ENCODE measurements around the gene FAM111B.
"Not testable (repeated sequence)": the region's sequence is repeated elsewhere in the genome, so short reads cannot be mapped to it uniquely, and the experiment has no call there.

FAM111B gene

DNA sequence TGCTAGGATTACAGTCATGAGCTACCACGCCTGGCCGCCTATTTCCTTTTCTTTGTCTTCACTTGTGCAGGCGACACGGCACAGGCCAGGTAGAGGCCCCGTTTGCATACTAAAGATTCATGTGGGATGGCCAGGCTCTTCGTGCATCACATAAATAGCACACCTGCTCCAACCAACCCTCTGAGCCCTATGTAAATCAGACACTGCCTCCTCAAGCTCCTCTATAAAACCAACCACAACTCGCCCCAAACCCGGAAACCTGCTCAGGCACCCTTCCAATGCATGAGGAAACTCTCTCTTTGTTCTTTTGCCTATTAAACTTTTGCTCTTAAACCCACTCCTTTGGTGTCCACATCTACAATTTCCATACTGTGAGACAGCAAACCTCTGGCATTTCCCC is 9.1 kb upstream of the FAM111B start:
- not testable (repeated sequence) for DNase-seq (ENCODE audit: low spot score)

DNA sequence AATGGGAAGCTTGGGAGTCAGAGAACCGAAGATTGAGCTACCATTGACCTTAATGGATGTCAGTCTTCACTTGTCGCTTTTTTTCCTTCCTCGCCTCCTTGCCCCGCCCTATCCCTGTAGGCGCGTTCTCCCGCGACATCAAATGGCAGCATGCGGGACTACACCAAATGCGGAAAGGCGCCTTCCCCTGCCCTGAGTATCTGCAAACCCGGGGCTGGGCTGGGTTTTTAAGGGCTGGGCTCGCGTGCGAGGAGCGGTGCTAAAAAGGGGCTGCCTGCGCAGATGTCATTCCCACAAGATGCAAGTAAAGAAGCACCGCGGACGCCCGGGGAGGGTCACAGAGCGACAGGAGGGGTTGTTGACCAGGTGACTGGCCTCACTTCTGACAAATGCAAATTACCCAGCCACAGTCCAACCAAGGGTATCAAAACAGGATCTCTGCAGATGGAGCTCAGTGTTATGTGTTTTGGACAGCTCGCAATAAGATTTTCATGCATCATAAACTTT is 4.7 kb upstream of the FAM111B start:
- DNase-seq (ENCODE audit: low spot score): peak; percentile 72

DNA sequence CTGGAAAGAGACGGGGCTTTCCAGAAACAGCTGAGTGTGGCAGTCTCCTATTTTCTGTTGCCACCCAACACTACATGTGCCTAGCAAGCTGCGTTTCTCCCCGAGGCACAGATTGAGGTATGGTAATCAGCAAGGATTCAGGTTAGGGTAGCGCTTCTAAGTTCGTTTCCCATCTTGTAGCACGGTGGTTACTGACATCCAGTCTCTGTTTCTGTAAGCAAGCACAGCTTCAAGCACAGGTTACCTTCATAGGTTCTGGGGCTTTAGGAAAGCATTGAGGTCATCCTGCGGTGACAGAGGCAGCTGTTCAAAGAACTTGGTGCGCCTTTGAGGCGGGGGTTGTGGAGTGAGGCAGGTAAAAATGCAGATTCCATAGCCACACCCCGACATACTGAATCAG is 684 bp downstream of the FAM111B start:
- DNase-seq (ENCODE audit: low spot score): not testable (repeated sequence)

DNA sequence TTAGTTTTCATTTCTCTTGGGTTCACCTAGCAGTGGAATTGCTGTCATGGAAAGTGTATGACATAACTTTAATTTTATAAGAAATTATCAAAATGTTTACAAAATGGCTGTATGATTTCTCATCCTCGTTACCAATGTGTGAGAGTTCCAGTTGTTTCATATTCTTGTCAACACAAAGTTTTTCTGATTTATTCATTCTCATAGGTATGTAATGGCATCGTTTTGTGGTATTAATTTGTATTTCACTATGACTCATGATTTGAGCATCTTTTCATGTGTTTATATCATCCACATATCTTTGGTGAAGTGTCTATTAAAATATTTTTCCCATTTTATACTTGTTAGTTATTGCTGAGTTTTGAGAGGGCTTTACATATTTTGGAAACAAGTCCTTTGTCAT is 5.5 kb downstream of the FAM111B start:
- DNase-seq (ENCODE audit: low spot score): no peak

DNA sequence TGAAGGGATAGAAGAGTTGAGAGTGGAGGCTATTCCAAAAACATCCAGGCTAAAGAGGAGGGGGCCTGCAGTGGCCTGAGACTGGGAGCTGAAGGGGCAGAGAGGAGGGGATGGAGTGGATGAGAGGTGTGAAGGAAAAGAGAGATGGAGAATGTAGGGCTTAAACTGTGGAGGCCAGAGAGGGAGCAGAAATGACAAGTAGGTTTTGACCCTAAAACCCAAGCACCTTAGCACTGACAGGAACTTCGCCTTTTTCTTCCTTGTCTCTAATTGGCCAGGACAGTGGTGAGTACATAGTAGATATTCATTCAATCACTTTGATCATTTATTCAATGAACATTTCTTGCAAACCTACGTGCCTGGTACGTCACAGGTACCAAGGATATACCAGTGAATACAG is 7.3 kb downstream of the FAM111B start:
- DNase-seq (ENCODE audit: low spot score): no peak

DNA sequence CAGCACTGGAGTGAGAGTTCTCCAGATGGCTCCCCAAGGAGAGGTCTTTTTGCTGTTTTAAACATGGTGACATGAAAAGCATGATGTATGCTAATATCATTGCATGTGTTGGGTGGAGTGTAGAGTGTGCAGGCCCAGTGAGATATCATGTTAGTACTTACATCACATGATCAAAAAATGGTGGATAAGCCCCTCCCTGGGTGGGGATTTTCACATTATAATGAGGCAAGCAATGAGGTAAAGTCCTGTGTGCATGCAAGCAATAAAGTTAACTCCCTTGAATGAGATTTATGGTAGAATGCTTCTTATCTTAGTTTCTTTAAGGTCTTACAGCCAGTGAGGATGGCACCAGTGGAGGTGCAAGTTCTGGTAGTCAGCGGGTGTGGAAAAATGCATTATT is 8.5 kb downstream of the FAM111B start:
- DNase-seq (ENCODE audit: low spot score): no peak

DNA sequence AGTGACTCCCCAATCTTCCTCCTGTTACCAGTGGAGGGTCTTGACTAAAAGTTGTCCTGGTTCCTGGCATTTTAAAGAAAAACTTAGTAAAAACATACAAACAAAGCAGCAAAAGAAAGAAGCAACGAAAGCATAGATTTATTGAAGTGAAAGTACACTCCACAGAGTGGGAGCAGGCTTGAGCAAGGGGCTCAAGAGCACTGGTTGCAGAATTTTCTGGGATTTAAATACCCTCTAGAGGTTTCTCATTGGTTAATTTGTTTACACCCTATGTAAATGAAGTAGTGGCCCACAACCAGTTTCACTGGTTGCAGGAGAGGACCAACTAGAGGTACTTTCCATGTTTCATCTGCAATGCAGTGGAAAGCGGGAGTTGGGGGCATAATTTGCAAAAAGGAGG is 10.7 kb downstream of the FAM111B start:
- no peak for DNase-seq (ENCODE audit: low spot score)

DNA sequence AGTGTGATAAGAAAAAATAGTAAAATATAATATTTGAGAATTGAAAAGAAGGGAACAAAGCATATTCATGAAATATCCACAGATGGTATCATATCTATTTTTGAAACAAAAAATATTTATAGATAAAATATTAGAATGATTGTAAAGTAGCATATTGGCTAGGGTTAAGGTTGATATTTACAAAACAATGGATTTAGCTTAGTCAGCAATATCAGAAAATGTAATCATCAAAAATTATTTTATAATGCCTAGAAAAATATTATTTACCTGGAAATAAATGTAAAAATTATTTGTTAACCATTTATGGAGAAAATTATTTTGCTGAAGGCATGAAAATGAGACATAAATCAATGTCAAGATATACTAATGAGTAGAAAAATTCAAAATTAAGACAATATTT is 12.8 kb downstream of the FAM111B start:
- DNase-seq (ENCODE audit: low spot score): no peak

DNA sequence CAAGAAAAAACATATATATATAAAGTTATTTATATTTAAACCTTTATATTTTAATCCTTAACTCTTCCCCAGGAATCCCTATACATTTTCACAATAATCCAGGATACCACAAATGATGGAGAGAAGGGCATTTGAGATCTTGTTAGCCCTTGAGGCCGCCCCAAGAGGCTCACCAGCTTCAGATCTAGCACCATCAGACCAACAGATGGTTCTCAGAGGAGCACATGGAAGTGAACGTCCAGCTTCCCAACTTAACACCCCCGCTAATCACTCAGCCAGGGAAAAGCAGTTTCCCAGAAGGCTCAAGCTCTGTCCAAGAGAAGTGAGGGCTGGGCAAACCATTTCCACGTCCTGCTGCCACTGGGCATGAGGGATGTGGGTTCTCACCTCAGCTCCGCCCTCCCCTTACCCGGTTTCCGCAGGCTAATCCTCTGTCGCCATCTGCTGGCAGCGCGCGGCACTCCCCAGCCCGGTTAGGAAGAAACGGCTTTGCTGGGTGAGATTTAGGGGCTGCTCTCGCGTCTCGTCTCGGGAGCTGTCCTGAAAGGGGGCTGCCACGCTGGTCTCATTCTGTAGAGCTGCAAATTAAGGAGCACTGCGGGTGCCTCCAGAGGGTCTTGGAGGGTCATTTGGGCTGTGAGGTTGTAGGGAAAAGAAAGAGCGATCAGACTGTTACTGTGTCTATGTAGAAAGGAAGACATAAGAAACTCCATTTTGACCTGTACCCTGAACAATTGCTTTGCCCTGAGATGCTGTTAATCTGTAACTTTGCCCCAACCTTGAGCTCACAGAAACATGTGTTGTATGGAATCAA is 28.8 kb downstream of the FAM111B start:
- DNase-seq (ENCODE audit: low spot score): peak; percentile 91

DNA sequence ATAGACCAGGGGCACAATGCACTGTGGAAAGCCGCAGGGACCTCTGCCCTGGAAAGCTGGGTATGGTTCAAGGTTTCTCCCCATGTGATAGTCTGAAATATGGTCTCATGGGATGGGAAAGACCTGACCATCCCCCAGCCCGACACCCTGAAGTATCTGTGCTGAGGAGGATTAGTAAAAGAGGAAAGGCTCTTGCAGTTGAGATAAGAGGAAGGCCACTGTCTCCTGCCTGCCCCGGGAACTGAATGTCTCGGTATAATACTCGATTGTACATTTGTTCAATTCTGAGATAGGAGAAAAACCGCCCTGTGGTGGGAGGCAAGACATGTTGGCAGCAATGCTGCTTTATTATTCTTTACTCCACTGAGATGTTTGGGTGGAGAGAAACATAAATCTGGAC is 29.5 kb downstream of the FAM111B start:
- not testable (repeated sequence) for DNase-seq (ENCODE audit: low spot score)

DNA sequence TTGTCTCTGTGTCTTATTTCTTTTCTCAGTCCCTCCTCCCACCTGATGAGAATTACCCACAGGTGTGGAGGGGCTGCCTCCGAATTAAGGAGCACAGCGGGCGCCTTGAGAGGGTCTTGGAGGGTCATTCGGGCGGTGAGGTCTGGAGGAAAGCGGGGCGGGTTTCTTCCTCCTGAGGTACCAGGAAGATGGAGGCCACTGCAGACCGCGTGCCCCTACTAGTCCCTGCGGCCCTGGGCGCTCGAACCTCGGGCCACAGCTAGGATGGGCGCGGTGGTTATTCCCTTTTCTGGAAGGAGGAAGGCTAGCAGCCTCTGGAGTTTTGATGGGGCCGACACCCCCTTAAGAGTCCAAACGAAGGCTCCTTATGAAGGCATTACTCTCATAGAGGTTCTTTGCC is 30.2 kb downstream of the FAM111B start:
- DNase-seq (ENCODE audit: low spot score): no peak

DNA sequence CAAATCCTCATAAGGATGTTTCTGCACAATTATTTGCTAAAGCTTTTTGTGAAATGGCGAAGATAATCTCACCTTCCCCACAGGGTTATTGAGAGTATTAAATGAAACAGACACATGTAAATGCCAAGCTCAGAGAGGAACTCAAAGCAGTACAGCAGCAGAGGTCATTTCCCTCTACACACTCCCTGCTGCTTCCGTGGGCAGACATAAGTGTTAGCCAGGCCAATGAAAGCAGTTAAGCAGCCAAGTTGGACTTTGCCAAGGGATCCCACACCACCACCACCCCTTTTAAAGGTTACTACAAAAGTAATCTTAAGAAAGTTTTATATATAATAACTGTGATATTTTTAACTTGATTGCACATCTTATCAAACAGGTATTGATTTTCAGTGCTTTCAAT is 31.6 kb downstream of the FAM111B start:
- no peak for DNase-seq (ENCODE audit: low spot score)

DNA sequence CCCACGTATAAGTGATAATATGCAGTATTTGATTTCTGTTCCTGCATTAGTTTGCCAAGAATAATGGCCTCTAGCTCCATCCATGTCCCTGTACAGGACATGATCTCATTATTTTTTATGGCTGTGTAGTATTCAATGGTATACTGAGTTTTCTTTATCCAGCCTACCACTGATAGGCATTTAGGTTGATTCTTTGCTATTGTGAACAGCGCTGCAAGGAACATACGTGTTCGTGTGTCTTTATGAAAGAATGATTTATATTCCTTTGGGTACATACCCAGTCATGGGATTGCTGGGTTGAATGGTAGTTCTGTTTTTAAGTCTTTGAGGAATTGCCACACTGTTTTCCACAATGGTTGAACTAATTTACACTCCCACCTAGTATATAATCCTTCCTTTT is 34.2 kb downstream of the FAM111B start:
- no peak for DNase-seq (ENCODE audit: low spot score)

DNA sequence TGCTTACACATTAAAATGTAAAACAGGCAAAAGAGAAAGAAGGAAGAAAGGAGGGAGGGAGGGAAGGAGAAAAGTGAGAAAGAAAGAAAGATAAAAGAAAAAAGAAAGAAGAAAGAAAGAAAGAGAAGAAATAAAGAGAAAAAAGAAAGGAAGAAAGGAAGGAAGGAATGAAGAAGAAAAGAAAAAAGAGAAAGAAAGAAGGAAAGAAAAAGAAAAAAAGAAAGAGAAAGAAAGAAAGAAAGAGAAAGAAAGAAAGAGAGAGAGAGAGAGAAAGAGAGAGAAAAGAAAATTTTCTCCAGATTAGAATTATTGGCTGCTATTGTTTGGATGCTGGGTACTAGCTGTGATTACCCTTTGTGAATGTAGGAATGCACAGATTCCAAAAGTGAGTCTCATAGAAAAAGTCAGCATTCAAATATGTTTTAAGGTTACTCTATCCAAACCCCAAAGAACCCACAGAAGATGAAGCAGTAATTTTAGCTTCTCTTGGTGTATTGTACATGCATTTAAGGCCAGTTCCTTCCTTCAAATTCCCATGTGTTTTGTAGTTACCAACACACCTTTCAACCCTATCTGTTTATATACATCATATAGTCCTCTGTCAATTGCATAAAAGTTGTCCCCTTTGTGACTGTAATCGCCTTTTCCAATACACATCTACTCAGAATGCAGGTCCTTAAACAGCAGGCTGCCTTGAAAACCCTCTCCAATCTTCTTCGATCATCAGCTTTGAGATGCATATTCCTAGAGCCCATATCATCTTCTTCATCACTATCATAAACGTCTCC is 34.8 kb downstream of the FAM111B start:
- DNase-seq (ENCODE audit: low spot score): peak; percentile 62

DNA sequence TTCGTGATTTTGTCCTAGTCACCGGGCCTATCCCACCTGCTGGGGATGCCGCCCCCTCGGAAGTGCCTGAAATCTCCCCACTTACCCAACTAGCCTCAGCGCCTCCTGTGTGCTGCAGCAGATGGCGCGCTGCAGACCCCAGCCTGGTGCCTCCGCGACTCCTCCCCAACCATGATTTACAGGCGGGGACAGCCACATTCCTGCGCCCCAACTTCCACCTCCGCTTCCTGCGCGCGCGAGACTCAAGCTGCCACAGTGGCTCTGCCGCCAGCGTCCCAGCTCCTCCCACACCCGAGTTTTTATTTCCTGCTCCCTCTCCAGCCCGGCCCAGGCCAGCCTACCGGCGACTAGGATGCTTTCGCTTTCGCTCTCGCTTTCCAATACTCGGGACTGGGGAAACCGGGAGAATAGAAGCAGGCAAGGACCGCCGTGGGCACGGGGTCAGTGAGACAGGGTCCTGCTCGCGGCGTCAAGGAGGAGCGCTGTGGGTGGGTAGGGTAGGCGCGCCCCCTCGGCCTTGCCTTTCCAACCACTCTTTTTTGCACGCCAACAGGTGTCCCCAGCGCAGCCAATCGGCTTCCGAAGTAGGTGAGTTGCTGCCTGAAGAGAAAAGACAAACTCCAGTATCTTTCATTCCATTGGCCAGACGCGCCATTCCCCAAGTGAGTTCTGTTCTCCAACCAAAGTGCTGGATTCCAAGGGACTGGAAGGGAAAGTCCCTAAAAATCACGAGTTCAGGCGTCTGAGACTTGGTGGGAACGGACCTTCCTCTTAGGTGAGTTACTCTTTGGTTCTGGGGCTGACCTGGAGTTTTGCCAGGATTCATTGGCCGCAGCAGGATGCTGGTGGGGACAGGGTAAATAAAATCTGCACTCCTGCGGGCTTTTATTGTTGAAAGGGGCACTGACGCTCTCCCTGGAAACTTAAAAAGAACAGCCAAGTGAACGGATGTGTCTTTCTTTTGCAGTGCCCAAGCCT is 35.8 kb downstream of the FAM111B start, which contains the start of gene FAM111A:
FAM111A (plus strand) TSS at position 327 of the 978 bp plus-strand sequence. CDS start 6,017 bp downstream, outside the sequence.
- DNase-seq (ENCODE audit: low spot score): peak; percentile 91

DNA sequence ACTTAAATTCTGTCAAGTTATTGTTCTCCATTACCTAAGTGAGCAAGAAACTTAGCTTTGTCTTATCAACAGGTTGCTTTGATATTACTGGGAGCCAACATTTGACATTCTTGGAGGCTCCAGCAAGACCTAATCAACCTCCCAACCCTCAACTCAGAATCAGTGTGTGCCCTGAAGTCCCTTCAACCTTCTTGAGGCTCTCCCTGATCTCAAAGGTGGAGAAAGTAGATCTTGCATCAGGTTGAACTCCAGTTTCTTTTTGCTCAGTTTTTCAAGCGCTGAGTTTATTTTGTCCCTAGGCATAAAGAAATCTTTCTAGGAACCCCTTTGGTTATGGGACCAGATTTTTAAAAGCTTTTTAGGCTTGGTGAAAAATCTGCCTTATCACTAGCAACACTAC is 37.1 kb downstream of the FAM111B start:
- no peak for DNase-seq (ENCODE audit: low spot score)

DNA sequence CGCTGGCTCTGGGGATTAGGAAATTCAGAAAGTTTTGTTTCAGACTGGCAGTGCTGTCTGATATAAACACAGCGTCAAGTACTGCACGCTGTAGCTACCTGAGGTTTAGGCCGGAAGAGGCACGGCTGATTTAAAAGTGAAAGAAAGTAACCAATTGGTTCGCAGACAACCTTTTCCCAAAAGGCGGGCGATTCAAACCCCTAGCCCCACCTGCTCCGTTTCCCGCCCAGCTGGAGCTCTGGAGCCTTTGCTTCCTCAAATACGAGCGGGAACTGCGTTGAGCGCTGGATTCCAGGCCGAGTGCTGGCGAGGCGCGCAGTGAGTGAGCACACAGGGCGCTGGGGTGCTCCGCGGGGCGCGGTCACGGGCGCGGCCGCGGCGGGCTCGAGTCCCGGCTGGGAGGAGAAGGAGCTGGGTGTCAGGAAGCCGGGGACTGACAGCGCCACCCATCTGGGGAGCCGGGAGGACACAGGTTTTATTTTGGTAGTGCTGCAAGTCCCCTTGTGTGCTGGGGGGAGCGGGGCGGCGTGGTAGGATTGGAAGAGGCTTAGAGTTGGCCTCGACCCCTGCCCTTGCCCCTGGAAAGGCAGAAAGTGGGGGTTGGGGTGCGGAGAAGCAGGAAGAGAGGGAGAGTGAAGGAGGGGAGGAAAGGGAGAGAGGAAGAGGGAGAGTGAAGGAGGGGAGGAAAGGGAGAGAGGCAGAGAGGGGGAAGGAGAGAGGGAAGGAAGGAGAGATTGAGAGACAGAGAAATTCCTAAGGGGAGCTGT is 37.7 kb downstream of the FAM111B start:
- peak; percentile 86 for DNase-seq (ENCODE audit: low spot score)

DNA sequence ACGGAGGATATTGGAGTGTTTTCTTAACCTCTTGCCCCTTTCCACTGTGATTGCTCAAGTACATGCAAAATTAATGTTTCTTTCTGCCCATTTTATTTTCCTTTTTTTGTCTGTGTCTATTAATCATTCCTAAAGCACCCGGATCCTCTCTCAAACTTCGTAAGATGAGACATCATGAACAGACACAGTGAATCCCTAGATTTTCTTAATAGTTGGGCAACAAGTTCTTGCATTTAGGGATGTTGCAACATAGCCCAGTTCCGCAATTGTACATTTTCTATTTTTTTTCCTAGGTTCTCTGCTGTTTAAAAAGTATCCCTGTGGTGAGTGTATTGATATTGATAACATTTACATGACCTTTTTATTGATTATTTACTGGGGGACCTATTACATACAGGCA is 38.5 kb downstream of the FAM111B start:
- DNase-seq (ENCODE audit: low spot score): peak; percentile 63

DNA sequence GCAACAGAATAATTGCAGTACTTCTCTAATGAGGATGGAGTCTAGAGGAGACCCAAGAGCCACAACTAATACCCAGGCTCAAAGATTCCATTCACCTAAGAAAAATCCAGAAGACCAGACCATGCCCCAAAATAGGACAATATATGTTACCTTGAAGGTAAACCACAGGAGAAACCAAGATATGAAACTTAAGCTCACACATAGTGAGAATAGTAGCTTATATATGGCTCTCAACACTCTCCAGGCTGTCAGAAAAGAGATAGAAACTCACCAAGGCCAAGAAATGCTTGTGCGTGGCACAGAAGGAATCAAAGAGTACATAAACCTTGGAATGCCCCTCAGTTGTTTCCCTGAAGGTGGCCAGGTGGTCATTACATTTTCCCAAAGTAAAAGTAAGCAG is 44.7 kb downstream of the FAM111B start:
- DNase-seq (ENCODE audit: low spot score): no peak

DNA sequence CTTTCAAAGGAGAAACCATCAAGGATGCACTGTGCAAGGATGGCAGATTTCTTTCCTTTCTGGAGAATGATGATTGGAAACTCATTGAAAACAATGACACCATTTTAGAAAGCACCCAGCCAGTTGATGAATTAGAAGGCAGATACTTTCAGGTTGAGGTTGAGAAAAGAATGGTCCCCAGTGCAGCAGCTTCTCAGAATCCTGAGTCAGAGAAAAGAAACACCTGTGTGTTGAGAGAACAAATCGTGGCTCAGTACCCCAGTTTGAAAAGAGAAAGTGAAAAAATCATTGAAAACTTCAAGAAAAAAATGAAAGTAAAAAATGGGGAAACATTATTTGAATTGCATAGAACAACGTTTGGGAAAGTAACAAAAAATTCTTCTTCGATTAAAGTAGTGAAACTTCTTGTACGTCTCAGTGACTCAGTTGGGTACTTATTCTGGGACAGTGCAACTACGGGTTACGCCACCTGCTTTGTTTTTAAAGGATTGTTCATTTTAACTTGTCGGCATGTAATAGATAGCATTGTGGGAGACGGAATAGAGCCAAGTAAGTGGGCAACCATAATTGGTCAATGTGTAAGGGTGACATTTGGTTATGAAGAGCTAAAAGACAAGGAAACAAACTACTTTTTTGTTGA is 45.4 kb downstream of the FAM111B start:
- DNase-seq (ENCODE audit: low spot score): no peak

DNA sequence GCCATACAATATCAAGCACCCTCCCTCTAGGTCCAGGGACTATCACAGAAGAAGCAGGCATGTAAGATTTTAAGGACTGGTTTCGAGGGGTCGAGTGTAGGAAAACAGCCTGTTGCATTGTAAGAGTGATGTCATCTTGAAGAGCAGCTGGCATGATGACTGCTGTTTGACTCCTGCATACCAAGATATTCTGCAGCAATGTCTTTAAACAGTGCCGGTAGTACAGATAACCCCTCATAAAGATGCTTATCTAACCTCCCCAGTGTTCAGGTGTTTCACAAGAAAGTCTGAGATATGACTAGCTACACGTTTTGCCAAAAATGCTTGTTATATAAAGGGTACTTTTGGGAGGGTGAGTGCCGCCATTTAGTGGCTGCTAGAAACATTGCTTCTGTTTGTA is 47.6 kb downstream of the FAM111B start:
- no peak for DNase-seq (ENCODE audit: low spot score)

All from AG20443 (cell line).